ENCODE data around the gene POLR2J. TPM values are rescaled to one million over a fixed set of nuclear protein-coding genes. Genes with fewer than 3 reads are reported as not detected.

The POLR2J gene
- total RNA-seq, 4 donors from 2014 or later: 9.6 to 24.0 (median 18.9) TPM

GRCh38 chr7:102463841-102464576, 14.7 kb downstream of the POLR2J start:
- no peaks in the 10 kb centered on the region for H3K9me3 ChIP-seq
- peak overlapping the region in 3 of 4 donors; percentile 57 to 82 (median 74) for H3K27ac ChIP-seq
- peaks cover 0 to 34% (median 0%) of the 10 kb centered on the region in 3 donors for H3K36me3 ChIP-seq
- WGBS, 2 donors: 12 to 15% methylated on average over 24 of the region's 24 CpGs
- peak overlapping the region; percentile 52 to 92 (median 71) for H3K4me3 ChIP-seq
- no peak for TF ChIP-seq EP300 (IDR thresholded peaks at IDR 0.05)
- H3K4me1 ChIP-seq: peaks cover 0 to 41% (median 17%) of the 10 kb centered on the region in 4 donors
- no peaks in the 10 kb centered on the region for H3K27me3 ChIP-seq
- DNase-seq (ENCODE audit: low spot score in 2 of 2): no peak

- no peak for TF ChIP-seq POLR2A (IDR thresholded peaks at IDR 0.05)
- TF ChIP-seq CTCF (IDR thresholded peaks at IDR 0.05): no peak
- no peak for TF ChIP-seq EP300 (IDR thresholded peaks at IDR 0.05)
- Histone ChIP-seq H3K4me1 (peaks cover 0 to 26% (median 10%) of the 10 kb centered on the region in 4 donors), H3K27ac (no peak overlapping the region), H3K9me3 (no peaks in the 10 kb centered on the region), H3K4me3 (no peak overlapping the region), H3K27me3 (no peaks in the 10 kb centered on the region), H3K36me3 (peaks cover 0 to 51% (median 3%) of the 10 kb centered on the region in 3 donors)
- DNase-seq (ENCODE audit: low spot score in 2 of 2): no peak
- WGBS, 2 donors: 83% methylated on average over 8 of the region's 8 CpGs
Measured at GRCh38 chr7:102460467-102460866, 18.3 kb downstream of the POLR2J start.

GRCh38 chr7:102459221-102459844, 19.4 kb downstream of the POLR2J start:
- no peaks in the 10 kb centered on the region for H3K9me3 ChIP-seq
- no peak for TF ChIP-seq POLR2A (IDR thresholded peaks at IDR 0.05)
- TF ChIP-seq CTCF (IDR thresholded peaks at IDR 0.05): no peak
- no peak for TF ChIP-seq EP300 (IDR thresholded peaks at IDR 0.05)
- DNase-seq (ENCODE audit: low spot score in 2 of 2): no peak
- H3K4me3 ChIP-seq: no peak overlapping the region
- H3K4me1 ChIP-seq: peaks cover 0 to 25% (median 10%) of the 10 kb centered on the region in 4 donors
- WGBS, 2 donors: 89 to 94% methylated on average over 21 to 24 of the region's 24 CpGs
- no peaks in the 10 kb centered on the region for H3K27me3 ChIP-seq
- H3K36me3 ChIP-seq: peaks cover 0 to 62% (median 3%) of the 10 kb centered on the region in 3 donors
- no peak overlapping the region for H3K27ac ChIP-seq

GRCh38 chr7:102457352-102457924, 21.3 kb downstream of the POLR2J start:
- no peak for TF ChIP-seq EP300 (IDR thresholded peaks at IDR 0.05)
- TF ChIP-seq CTCF (IDR thresholded peaks at IDR 0.05): no peak
- no peak for TF ChIP-seq POLR2A (IDR thresholded peaks at IDR 0.05)
- Histone ChIP-seq H3K36me3 (peaks cover 0 to 75% (median 3%) of the 10 kb centered on the region in 3 donors), H3K4me3 (no peak overlapping the region), H3K4me1 (peaks cover 0 to 7% (median 0%) of the 10 kb centered on the region in 4 donors), H3K9me3 (no peaks in the 10 kb centered on the region), H3K27ac (no peak overlapping the region), H3K27me3 (no peaks in the 10 kb centered on the region)
- WGBS, 2 donors: 92 to 94% methylated on average over 20 to 22 of the region's 40 CpGs
- no peak for DNase-seq (ENCODE audit: low spot score in 2 of 2)

GRCh38 chr7:102456327-102456726, 22.4 kb downstream of the POLR2J start:
- Histone ChIP-seq H3K27ac (no peak overlapping the region), H3K9me3 (no peaks in the 10 kb centered on the region), H3K36me3 (peaks cover 0 to 77% (median 3%) of the 10 kb centered on the region in 3 donors), H3K4me3 (no peak overlapping the region), H3K27me3 (no peaks in the 10 kb centered on the region), H3K4me1 (no peaks in the 10 kb centered on the region)
- TF ChIP-seq POLR2A (IDR thresholded peaks at IDR 0.05) (no peak), EP300 (IDR thresholded peaks at IDR 0.05) (no peak), CTCF (IDR thresholded peaks at IDR 0.05) (no peak)
- WGBS, 2 donors: 85 to 87% methylated on average over 10 of the region's 10 CpGs
- DNase-seq (ENCODE audit: low spot score in 2 of 2): no peak
